Cerebellar nuclear complex (tissue), 1 donor: ENCODE measurements around the gene FGF7.
"Not testable (repeated sequence)": the region's sequence is repeated elsewhere in the genome, so short reads cannot be mapped to it uniquely, and the experiment has no call there.

ENCODE experiments used
- DNase-seq, 2 experiments: peaks; one replicate each; lab custom pipeline; 2025; lab: John Stamatoyannopoulos, UW

The FGF7 gene

DNA sequence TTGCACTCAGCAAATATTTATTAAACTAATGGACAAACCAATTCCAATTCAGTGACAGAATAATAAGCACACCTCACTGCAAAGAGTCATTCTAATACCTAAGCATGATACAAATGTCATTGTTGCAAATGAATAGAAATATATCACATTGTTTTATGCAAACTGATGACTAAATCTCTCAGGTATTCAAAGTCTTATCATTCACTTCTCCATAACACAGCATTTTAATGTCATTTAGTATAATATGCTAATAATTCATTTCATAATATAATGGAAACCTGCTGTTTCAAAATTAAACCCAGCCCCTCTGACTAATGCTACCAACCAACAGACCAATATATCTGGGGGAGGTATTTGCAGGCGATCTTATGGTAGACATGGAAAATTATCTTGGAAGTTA, 71.8 kb downstream of the FGF7 start:
- no peak for DNase-seq

DNA sequence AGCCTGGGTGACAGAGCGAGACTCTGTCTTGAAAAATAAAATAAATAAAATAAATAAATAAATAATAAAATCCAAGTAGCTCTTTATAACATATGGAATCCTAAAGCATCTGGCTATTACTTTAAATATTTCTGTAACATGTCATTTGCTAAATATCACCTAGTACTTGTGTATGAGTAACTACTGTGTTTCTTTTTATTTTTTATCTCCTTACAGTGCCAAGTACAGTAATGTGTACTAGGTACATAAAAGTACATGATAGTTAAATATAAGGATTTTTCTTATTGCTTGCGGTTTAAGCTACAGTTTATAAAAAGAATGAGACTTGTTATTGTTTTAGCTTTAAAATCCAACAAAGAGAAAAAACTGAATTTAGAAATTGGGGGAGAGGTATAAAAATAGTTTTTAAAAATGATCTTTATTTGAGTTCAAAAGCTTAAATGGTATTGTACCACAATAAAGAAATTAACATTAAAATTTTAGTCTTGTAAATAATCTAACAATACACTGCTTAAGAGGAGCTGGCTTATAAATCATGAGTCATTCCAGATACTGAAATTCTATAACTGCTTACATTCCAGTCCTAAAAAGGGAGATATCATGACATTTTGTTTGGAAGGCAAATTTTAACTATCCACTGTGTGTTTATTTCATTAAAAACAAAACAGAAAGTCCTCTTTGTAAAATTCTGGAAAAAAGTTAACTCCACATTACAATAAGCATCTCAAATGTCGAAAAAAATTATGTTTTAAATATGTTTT, 73.1 kb downstream of the FGF7 start:
- DNase-seq = no peak

DNA sequence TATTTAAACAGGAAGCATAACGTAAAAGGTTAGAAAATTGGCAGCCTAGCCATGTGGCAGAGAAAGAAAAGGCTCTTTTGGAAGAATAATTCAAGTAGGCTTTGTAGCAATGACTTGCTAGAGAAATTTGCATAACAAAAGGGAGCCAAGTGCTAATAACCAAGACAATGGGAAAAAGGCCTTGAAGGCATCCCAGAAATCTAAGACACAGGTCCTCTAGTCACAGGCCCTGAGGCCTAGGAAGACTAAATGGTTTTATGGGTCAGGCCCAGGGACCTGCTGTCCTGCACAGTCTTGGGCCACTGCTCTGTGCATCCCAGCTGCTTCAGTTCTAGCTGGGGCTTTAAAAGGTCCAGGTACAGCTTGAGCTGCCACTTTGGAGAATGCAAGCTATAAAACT, 78.5 kb downstream of the FGF7 start:
- DNase-seq = no peak

DNA sequence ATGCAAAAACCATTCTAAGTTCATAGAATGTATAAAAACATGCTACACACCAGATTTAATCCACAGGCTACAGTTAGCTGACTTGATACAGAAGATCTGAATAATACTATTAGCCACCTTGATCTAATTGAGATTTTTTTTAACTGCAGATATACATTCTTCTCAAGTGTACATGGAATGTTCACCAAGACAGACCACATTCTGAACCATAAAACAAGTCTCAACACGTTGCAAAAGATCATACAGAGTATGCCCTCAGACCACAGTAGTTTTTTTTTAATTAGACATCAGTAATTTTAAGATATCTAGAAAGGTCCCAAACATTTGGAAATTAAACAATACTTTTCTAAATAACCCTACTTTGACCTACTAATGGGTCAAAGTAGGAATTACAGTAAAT, 83.3 kb downstream of the FGF7 start:
- DNase-seq = no peak

DNA sequence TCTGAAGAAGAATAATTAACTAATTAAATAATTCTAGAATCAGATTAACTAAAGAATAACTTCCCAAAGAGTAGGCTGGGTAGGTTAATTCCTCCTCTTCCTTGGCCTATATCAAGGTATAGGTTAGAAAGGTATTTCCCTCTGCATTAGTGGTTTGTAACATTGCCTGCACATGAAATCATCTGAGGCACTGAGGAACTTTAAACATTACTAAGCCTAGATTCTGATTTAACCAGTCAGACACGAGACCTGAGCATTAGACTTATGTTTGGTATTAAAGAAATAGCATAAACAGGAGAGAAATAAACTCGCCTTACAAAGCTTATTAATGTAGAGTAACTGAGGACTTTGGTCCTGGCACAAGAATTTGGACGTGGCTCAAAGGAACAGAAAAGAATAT, 84.2 kb downstream of the FGF7 start:
- no peak for DNase-seq

DNA sequence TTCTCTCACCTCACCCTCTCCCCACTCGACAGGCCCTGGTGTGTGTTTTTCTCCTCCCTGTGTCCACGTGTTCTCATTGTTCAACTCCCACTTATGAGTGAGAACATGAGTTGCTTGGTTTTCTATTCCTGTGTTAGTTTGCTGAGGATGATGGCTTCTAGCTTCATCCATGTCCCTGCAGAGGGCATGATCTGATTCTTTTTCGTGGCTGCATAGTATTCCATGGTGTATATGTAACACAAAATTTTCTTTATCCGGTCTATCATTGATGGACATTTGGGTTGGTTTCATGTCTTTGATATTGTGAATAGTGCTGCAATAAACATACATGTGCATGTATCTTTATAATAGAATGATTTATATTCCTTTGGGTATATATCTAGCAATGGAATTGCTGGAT, 89.7 kb downstream of the FGF7 start:
- DNase-seq = not testable (repeated sequence)

DNA sequence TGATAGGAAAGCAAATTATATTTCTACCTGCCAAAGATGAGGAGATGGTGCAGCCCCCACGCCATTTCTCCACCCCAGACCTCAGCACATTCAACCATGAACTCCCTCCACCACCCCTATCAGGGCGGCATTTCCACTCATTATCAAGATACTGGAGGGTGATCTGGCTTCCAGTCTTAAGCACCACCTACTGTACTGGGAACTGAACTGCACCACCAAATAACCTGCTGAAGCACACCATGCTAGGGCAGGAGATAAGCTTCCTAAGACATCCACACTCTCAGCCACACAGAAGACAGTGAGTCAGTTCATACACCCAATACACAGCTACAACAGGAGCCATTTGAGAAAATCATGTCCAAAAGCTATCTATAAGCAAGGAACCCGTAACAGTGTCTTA, 98.8 kb downstream of the FGF7 start:
- DNase-seq = no peak

DNA sequence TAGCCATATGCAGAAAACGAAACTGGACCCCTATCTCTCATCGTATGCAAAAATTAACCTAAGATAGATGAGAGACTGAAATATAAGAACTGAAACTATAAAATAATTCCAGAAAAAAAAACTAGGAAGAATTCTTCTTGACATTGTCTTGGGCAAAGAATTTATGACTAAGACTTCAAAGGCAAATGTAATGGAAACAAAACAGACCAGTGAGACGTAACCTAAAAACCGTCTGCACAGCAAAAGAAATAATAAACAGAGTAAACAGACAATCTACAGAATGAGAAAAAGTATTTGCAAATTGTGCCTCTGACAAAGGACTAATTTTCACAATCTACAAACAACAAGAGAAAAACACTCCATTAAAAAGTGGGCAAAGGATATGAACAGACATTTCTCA, 105.2 kb downstream of the FGF7 start:
- DNase-seq = no peak

DNA sequence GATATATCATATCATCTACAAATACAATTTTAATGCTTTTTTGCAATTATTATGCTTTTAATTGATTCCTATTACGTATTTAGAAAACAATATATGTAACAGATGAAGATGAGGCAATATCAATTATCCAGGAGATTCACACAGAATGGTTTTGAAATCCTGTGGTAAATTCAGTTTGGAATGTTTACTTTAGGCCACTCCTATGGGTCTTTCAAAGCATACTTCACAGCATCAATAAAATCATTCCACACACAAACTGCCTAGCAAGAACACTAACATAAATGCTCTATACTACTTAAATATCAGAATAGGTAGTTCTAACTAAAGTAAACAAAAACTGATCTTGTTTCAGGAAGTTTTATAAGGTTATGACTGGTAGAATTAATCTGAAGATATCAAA, 107.0 kb downstream of the FGF7 start:
- DNase-seq = no peak
